RCC 7860 (cell line): ENCODE measurements around the gene PPP1R37.

ENCODE experiments used
- DNase-seq: peaks from one replicate; pipeline ENCODE4 v3.0.0-alpha.2; 2015; ENCODE audit warnings: low spot score
- FAIRE-seq: peaks from 2 replicates; lab custom pipeline; 2012; peaks lifted over from hg19 to GRCh38; lab: Jason Lieb, UNC

Gene PPP1R37

GRCh38 chr19:45150751-45151281 is 57.8 kb downstream of the PPP1R37 start:
- FAIRE-seq: no peak
- peak; percentile 45 for DNase-seq

- FAIRE-seq (no peak), DNase-seq (no peak)
Measured at GRCh38 chr19:45151320-45151719, 58.3 kb downstream of the PPP1R37 start.

GRCh38 chr19:45151821-45152503 is 59.0 kb downstream of the PPP1R37 start:
- no peak for FAIRE-seq
- DNase-seq: no peak

- DNase-seq (no peak), FAIRE-seq (no peak)
Measured at GRCh38 chr19:45152504-45153338, 59.7 kb downstream of the PPP1R37 start.

GRCh38 chr19:45153339-45154063 is 60.5 kb downstream of the PPP1R37 start:
- FAIRE-seq (no peak), DNase-seq (no peak)

- peak; percentile 90 for DNase-seq
- FAIRE-seq: peak; percentile 77
Measured at GRCh38 chr19:45154064-45154827, 61.3 kb downstream of the PPP1R37 start.

- FAIRE-seq: no peak
Measured at GRCh38 chr19:45156011-45156630, 63.1 kb downstream of the PPP1R37 start.

GRCh38 chr19:45156751-45157150 is 63.8 kb downstream of the PPP1R37 start:
- DNase-seq (no peak), FAIRE-seq (no peak)

More at GRCh38 chr19:45156011-45156630, 63.1 kb downstream of the PPP1R37 start:
- DNase-seq: no peak

- no peak for DNase-seq
- FAIRE-seq: no peak
Measured at GRCh38 chr19:45158503-45159209, 65.7 kb downstream of the PPP1R37 start.

GRCh38 chr19:45159210-45159970 is 66.4 kb downstream of the PPP1R37 start:
- FAIRE-seq (no peak), DNase-seq (no peak)

GRCh38 chr19:45159971-45160324 is 67.0 kb downstream of the PPP1R37 start:
- DNase-seq: no peak

GRCh38 chr19:45160870-45161737 is 68.1 kb downstream of the PPP1R37 start, which contains the start of gene NKPD1:
Gene NKPD1 (minus strand): TSS chr19:45160982. CDS start chr19:45160150, 832 bp downstream.
- DNase-seq (no peak), FAIRE-seq (no peak)

More at GRCh38 chr19:45159971-45160324, 67.0 kb downstream of the PPP1R37 start:
- no peak for FAIRE-seq

GRCh38 chr19:45161738-45162607 is 69.0 kb downstream of the PPP1R37 start:
- no peak for FAIRE-seq
- DNase-seq: no peak

GRCh38 chr19:45162608-45163143 is 69.7 kb downstream of the PPP1R37 start:
- FAIRE-seq (no peak), DNase-seq (no peak)

GRCh38 chr19:45163156-45163555 is 70.2 kb downstream of the PPP1R37 start:
- FAIRE-seq (no peak), DNase-seq (no peak)

- DNase-seq (no peak), FAIRE-seq (no peak)
Measured at GRCh38 chr19:45163751-45164460, 70.9 kb downstream of the PPP1R37 start.
